ENCODE measurements around the gene SPACA9. TPM values are rescaled to one million over a fixed set of nuclear protein-coding genes. Genes with fewer than 3 reads are reported as not detected.

The SPACA9 gene
- polyA plus RNA-seq, 10 donors: 2.0 to 4.0 (median 2.7) TPM

DNA sequence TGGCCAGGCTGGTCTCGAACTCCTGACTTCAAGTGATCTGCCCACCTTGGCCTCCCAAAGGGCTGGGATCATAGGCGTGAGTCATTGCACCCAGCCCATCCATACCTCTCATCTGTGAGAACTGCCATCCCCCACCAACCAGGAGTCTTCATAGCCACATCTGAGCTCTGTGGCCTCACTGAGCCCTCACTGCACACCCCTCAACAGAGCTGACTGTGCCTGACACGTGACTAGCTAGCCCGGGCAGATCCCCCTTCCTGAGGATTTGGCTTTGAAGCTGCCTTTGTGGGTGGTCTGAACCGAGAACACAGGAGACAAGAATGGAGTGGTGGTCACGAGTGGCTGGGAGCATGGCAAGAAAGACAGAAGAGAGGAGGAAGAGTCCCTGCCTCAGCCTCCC lies 16.2 kb upstream of the SPACA9 start:
- DNase-seq: no peak

DNA sequence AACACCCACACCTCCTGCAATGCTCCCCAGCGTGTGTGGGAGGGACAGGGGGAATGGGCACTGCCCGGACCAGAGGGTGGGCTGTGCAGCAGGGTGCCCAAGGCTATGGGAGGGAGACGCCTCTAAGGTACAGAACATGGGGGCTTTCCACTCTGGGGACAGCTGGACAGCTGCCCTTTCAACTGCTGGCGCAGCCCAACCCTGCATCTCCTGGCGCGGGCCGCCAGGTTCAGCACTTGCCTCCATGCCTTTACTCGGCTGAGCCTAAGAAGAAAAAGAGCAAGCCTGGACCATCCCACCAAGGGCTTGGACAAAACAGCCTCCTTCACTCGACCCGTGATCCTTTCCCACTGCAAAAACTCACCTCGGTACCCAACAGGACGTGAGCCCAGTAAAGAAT lies 15.6 kb upstream of the SPACA9 start:
- DNase-seq: no peak

DNA sequence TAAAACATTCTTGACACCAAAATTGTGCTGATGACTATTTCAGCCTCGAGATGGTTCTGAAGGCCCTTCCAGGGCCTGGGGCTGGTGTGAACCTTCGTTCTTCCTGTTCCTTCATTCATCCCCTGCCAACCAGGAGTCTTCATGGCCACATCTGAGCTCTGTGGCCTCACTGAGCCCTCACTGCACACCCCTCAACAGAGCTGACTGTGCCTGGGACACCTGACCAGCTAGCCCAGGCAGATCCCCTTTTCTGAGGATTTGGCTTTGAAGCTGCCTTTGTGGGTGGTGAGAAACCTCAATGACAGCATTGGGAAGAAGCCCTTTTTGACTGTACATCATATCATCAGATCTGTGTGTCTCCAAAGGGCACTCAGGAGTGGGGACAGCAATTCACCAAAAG lies 14.4 kb upstream of the SPACA9 start:
- no peak for DNase-seq

DNA sequence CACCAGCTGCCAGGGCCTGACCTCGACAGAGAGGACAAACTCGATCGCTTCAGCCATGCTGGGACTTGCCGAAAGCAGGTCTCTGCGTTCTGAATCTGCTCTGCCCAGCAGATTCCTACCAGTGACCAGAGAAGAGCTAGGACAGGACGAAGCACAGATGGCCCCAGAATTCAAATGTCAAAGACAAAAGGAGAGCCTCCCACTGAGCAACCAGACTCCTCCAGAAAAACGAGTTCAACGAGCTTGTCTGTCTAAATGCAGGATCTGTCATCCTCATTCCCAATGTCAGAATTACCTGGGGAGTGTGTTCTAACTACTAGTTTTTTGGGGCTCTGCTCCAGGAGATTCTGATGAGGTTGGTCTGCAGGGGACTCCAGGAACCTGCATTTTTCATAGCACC lies 14.0 kb upstream of the SPACA9 start:
- no peak for DNase-seq

DNA sequence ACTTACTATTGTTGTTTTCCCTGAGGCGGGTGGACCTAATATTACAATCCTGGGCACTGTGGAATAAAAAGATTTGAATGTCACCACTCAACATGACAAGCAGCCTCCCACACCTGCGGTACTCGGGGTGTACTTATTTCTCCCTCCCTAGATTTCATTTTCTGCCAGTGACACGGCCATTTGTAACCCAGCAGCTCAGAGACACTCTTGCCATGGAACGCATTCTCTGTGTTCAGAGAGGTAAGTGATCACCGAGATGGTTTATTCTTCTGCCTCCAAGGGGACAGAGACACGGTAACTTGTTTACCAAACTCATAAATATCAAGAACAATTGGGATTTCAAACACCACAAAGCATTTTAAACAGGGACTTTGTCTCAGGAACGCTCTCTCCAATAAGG lies 11.8 kb upstream of the SPACA9 start:
- no peak for DNase-seq

DNA sequence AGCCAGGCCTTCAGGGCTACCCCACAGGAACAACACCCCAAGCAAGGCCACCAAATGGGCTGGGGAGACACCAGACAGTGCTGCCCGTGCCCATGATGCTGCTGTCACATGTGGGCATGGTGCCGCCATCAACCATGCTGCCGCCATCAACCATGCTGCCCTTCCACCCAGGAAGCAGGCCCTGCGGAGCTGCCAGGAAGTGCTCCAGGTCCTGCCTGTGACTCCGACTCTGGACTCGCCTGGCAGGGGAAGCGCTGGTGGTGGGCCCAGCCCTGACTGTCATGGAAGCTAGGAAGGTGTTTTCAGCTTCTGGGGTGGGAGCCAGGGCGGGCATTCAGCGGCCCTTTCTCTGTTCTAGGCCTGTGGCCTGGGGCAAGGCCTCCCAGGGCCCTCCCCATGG lies 9.4 kb upstream of the SPACA9 start:
- DNase-seq: no peak

DNA sequence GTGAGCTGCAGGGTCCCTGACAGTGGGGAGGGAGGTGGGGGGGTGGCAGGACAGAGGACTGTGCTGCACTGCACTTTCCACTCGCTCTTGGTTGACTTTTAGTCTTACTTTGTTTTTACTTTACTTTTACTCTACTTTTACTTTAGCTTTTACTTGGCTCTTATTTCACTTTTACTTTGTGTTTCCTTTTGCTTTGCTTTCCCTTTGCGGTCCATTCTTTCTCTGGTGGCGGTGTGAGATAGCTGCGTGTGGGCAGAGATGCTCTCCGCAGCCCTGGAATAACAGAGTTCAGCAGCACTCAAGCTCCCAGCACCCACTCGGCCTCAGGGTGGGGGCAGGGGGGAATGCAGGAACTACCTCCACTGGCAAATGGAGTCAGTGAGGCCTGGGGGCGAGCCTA lies 5.3 kb upstream of the SPACA9 start:
- no peak for DNase-seq

DNA sequence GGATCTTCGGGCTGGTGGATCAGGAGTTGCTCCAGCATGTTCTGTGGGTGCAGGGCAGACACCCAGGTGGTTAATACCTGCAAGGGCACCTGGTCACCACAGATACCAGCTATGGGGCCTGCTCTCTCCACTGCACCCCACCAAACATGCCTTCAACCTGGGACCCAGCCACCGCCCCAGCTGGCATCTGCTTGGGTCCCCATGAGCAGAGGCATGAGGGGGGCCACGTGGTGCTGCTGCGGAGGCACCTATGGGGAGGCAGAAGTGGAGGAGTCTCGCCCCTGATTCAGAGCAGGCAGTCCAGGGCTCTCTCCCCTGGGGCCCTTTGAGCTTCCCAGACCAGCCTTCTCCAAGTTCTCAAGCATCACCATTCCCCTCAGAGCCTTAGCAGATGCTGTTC lies 3.5 kb upstream of the SPACA9 start:
- DNase-seq: no peak

DNA sequence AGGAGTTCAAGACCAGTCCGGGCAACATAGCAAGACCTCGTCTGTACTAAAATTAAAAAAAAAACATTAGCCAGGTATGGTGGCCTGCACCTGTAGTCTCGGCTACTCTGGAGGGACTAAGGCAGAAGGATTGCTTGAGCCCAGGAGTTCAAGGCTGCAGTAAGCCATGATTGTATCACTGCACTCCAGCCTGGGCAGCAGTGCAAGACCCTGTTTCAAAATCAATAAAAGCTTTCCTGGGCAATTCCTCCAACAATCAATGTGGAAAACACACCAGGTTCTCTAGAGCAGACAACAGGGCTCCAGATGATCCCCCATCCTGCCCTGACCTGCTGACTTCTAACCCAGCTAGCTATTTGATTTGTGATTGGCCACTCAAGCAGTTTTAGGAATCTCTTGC lies 1.8 kb upstream of the SPACA9 start:
- no peak for DNase-seq

DNA sequence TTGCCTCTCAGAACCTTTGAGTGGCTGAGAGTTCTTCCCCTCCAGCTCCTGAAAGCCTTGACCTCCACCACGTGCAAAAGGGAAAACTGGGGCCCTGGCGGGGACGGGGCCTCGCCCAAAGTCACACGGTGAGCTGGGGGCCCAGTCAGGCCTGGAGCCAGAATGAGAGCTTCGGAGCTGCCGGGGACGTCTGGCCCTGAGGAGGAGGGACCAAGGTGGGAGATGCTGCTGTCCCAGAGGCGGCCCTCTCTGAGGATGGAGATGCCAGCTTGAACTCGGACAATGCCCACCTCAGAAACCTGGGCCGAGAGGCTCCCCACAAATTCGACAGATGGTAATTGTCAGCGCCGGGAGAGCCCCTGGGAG lies 1.3 kb upstream of the SPACA9 start:
- DNase-seq: peak in 1 of 3 donors; percentile 11

DNA sequence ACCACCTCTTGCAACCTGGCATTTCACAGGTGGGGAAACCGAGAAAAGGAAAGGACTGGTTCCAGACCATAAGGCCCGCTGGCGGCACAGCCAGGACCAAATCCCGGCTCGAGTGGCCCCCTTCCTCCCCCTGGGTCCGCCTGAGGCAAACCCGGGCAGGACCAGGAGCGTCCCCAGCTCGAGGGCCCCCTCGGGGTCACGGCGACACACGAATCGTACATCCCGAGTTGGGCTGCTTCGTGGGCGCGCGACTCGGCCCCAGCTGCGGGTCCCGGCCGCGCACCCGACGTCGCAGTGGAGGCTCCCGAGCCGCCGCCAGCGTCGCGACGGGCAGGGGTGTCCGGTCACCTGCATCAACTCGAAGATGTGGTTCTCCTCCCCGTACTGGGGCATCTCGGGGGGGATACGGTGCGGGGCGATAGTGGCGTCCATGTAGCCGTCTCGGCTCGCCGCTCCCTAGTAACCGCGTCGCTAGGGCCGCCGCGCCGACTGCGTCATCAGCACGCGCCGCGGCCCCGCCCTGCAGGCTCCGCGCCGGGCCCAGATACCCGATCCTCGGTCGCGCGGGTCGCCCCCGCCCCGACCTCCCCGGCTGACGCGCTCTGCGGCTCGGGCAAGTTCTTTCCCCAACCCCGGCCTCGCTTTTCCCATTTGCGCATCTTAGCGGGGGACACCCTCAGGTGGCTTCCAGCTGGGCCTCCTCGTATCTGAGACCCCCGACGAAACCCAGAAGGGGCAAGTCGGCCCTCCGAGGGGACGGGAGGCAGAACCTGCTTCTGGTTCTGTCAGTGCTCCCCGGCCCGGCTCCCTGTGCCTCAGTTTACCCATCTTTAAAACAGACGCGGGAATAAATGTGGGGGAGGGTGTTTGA lies 639 bp upstream of the SPACA9 start, which contains the start of gene AK8:
AK8 (minus strand) TSS at position 461 of the 871 bp plus-strand sequence; CDS start at position 432, 29 bp downstream.
- peak; percentile 73 to 94 (median 89) for DNase-seq

DNA sequence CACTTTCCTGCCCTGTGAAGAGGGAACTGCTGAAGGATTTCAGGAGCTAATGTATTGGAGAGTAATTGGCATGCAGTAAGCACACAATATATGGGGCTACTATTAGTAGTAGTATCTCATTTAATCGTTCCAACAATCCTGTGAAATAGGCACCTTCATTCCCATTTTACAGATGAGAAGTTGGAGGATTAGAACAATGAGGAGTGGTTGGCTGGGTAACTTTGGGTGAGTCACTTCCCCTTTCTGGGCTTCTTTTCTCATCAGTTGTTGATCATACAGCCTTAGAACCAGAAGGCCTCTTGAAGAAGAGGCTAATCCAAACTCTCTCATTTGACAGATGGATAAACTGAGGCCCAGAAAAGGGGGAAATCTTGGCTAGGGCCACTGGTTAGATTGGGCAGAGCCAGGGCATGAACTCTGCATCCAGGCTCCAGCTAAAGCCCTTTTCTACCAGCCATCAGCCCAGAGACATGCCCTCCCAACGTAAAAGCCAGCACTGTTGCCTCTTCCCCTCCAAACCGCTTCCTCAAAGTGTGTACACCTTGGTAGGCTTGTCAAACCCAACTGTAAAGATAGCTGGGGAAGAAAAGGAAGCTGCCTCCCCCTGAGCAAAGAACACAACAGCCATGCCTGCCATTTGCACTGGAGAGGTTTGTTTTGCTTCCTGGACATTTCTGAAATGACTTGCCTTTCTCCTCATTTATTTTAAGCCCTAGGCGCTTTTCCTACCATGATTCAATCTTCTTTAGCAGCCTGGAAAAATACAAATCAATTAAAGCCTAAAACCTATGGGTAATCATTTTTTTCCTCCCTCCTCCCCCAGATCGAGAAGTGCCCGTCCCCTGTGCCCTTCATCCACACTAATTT lies 992 bp downstream of the SPACA9 start:
- no peak for DNase-seq

DNA sequence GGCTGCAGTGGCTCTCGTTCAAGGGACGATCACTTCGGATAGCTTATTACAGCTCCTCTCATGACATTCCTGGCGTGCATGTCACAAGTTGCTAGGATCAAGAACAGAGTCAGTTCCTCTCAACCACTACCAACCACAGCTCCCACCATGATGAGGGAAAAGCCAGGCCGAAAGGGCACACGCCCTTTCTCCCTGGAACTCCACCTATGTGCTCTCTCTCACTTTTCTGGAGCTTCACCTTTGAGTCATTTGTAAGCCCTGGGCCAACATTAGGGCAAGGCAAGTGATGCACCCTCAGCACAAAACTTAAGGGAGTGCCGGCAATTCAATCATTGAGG lies 1.6 kb downstream of the SPACA9 start:
- DNase-seq: no peak

DNA sequence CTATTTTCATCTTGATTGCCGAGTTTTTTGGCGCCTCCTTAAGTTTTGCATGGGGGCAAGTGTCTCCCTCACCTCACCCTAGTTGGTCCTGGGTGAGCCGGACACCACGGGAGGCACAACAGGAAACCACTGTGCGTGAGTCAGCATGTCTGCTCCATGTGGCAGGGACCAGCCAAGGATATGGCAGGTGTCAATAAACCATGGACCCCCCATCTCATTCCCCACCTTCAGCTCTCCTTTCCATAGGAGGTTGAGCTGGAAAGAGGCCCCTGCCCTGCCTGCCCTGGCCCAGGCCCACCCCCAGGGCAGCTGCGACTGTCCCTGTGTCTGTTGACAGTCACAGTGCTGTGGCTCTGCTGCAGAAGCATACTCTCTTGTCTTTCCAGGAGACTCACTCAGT lies 3.1 kb downstream of the SPACA9 start:
- no peak for DNase-seq

DNA sequence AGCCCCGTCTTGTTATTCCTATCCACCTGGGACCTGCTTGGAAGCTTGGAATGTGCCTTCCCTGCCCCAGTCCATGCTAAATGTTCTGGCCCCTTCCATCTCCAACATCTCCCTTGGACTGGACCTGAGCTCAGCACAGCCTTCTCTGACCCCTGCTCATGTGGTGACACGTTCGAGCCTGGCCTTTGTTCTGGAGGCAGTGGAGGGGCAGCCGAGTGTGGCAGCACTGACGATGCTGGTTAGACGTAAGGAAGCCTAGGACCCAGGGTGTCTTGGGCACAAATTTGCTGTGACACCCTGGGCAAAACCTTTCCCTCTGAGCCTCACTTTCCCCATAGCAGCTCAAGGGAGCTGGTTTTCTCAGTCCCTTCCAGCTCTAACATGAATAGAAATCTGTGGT lies 3.9 kb downstream of the SPACA9 start:
- no peak for DNase-seq

DNA sequence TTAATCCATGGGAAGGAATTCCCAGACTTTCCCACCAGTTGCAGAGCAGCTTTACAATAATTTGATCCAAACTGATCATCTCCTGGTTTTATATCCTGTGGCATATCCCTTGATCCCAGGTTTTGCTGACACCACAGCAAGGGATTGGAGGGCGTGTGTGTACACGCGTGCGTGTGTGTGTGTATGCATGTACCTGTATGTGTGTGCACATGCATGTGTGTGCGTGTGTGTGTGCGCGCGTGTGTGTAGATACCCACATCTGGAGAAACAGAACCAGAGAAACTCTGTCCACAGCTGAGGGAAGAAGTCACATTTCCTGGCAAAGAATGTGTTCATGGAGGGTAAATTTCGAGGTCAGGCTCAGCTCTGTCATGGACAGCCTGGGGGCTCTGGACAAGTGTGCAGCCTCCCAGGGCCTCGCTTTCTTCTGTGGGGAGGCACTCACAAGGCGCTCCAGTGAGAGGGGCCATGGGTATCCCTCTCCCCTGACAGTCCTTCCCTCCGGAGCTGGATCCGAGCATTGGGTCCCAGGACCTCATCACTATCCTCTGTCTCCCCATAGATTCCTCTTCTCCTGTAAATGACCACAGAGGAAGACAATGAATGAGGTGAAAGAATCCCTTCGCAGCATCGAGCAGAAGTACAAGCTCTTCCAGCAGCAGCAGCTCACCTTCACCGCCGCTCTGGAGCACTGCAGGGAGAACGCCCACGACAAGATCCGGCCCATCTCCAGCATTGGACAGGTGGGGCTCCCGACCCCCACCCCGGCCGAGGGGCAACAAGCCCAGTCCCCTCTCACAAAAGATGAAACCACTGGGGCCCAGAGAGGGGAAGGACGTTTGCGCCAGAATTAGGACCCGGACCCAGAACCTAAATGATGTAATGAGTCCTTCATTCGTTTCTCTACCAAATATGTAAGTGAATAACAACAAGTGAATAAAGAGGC lies 4.9 kb downstream of the SPACA9 start:
- no peak for DNase-seq

DNA sequence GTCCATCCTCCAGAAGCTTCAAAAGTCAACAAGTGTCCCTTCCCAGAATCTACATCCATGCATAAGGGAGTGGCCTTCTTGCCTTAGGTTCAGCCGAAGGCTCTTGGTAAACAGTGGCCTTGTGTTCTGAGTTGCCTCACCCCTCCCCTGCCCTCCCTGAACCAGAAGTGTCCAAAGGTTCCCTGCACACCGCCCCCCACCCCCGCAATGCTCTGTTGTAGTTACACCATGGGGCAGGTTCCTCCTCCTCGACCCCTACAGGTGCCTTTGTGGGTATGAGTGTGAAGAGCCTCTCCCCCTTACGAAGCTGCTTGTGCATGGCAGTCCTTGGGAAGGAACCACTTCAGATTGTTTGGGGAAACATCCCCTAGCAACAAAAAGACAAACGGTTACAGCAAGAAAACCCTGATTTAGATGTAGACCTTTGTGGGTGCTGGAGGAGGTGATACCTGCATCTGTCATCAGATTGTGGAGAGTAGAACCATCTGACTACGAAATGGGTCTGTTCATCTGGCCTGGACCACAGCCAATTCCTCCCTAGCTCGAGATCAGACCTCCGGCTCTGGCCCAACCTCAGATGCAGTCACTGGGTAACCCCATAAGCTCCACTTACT lies 7.1 kb downstream of the SPACA9 start:
- no peak for DNase-seq

DNA sequence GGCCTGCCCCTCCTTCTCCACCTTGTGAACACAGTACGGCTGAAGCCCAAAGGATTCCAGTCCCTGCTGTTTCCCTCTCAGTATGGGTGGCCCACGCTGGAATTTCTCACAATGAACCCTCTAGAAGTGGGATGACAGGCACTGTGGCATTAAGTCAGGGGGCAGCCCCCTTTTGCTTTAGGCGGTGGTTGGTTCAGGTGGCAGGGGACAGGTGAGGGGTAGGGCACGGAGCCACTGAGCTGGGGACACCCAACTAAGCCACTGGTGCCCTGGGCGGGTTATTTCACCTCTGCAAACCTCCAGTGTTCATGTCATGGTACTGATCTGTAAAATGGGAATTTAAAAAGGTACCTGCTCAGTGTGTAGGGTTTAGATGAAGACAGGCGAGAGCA lies 7.6 kb downstream of the SPACA9 start:
- DNase-seq: no peak

DNA sequence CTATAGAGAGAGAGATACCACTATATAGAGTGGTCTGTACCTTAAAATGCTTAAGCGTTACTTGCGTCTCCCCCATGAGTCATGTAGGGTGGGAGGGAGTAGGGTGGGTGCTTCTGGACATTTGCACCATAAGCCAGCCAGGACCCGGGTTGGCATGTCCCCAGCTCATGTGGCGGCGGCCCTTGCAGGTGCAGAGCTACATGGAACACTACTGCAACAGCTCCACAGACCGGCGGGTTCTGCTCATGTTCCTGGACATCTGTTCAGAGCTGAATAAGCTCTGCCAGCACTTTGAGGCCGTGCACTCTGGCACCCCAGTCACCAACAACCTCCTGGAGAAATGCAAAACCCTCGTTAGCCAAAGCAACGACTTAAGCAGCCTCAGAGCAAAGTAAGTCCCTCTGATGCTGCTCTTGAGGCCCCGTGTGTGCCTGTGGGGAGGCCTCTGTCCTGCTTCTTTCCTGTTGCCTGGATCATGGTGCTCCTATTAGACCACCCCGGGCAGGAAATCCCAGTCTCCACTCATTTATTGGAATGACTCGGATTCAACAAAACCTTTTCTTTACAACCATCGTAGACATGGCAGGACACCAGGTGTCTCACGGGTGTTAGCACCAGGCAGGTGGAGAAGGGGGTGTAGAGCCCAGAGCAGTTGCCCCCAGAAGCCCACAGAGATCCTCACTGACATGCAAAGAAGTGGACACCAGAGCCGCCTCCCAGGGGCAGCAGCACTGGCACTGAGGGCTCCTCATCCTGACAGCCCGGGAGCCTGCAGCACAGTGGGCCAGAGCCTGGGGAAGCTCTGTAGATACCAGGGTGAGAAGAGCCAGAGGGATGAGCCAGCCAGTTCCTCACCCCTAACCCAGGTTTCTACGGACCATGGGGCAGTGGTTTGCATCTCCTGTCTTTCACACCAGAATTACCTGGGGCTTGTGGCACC lies 8.8 kb downstream of the SPACA9 start:
- no peak for DNase-seq

DNA sequence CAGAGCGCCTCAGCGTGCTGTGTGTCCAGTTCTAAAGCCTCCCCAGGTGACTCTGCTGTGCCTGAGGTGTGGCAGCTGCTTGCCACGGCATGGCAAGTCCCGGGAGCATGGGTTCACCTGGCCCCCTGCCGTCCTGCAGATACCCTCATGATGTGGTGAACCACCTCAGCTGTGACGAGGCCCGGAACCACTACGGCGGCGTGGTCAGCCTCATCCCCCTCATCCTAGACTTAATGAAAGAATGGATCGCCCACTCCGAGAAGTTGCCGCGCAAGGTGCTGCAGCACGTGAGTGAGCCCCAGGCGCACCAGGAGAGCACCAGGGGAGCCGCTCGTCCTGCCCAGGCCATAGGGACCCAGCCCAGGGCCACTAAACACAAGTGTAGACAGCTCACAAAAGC lies 9.5 kb downstream of the SPACA9 start:
- no peak for DNase-seq

All from muscle of back (tissue), 11 donors.